ENCODE results near the gene JAG1. TPM values are rescaled to one million over a fixed set of nuclear protein-coding genes. Genes with fewer than 3 reads are reported as not detected.

Gene JAG1
- total RNA-seq, 4 donors from 2014 or later, result 133 to 367 (median 191) TPM

- TF ChIP-seq POLR2A (IDR thresholded peaks at IDR 0.05) (no peak), CTCF (IDR thresholded peaks at IDR 0.05) (no peak), POLR2AphosphoS5 (IDR thresholded peaks at IDR 0.05) (no peak), EP300 (IDR thresholded peaks at IDR 0.05) (no peak)
- H3K4me3 ChIP-seq, result no peak overlapping the region
- no peaks in the 10 kb centered on the region for H3K27me3 ChIP-seq
- H3K4me1 ChIP-seq, result peaks cover 2% of the 10 kb centered on the region
- 85% methylated on average over 7 of the region's 7 CpGs for WGBS
- no peaks in the 10 kb centered on the region for H3K9me3 ChIP-seq
- no peak for DNase-seq (ENCODE audit: low spot score in 2 of 2)
- H3K36me3 ChIP-seq, result no peaks in the 10 kb centered on the region
- H3K27ac ChIP-seq, result no peak overlapping the region
Observed at GRCh38 chr20:10708351-10709185, 34.8 kb upstream of the JAG1 start.

- TF ChIP-seq POLR2AphosphoS5 (IDR thresholded peaks at IDR 0.05) (no peak), POLR2A (IDR thresholded peaks at IDR 0.05) (no peak), CTCF (IDR thresholded peaks at IDR 0.05) (no peak), EP300 (IDR thresholded peaks at IDR 0.05) (no peak)
- Histone ChIP-seq H3K36me3 (no peaks in the 10 kb centered on the region), H3K4me3 (no peak overlapping the region), H3K9me3 (no peaks in the 10 kb centered on the region), H3K4me1 (no peaks in the 10 kb centered on the region), H3K27ac (no peak overlapping the region), H3K27me3 (no peaks in the 10 kb centered on the region)
- no peak for DNase-seq (ENCODE audit: low spot score in 2 of 2)
- 88% methylated on average over 1 of the region's 1 CpG for WGBS
Observed at GRCh38 chr20:10707791-10708190, 34.0 kb upstream of the JAG1 start.

GRCh38 chr20:10707068-10707467 is 33.3 kb upstream of the JAG1 start:
- no peaks in the 10 kb centered on the region for H3K4me1 ChIP-seq
- WGBS, result 66% methylated on average over 4 of the region's 4 CpGs
- no peaks in the 10 kb centered on the region for H3K27me3 ChIP-seq
- H3K36me3 ChIP-seq, result no peaks in the 10 kb centered on the region
- no peak for DNase-seq (ENCODE audit: low spot score in 2 of 2)
- H3K9me3 ChIP-seq, result no peaks in the 10 kb centered on the region
- no peak overlapping the region for H3K4me3 ChIP-seq
- no peak for TF ChIP-seq EP300 (IDR thresholded peaks at IDR 0.05)
- no peak for TF ChIP-seq POLR2A (IDR thresholded peaks at IDR 0.05)
- TF ChIP-seq POLR2AphosphoS5 (IDR thresholded peaks at IDR 0.05), result no peak
- no peak for TF ChIP-seq CTCF (IDR thresholded peaks at IDR 0.05)
- H3K27ac ChIP-seq, result no peak overlapping the region

GRCh38 chr20:10706460-10706811 is 32.6 kb upstream of the JAG1 start:
- no peaks in the 10 kb centered on the region for H3K9me3 ChIP-seq
- WGBS, result 98% methylated on average over 12 of the region's 12 CpGs
- H3K36me3 ChIP-seq, result no peaks in the 10 kb centered on the region
- H3K4me1 ChIP-seq, result no peaks in the 10 kb centered on the region
- H3K4me3 ChIP-seq, result no peak overlapping the region
- no peaks in the 10 kb centered on the region for H3K27me3 ChIP-seq
- no peak overlapping the region for H3K27ac ChIP-seq
- TF ChIP-seq CTCF (IDR thresholded peaks at IDR 0.05) (no peak), POLR2A (IDR thresholded peaks at IDR 0.05) (no peak)
- DNase-seq (ENCODE audit: low spot score in 2 of 2), result no peak

GRCh38 chr20:10705801-10706459 is 32.1 kb upstream of the JAG1 start:
- no peak for TF ChIP-seq POLR2AphosphoS5 (IDR thresholded peaks at IDR 0.05)
- TF ChIP-seq POLR2A (IDR thresholded peaks at IDR 0.05), result no peak
- no peak for TF ChIP-seq CTCF (IDR thresholded peaks at IDR 0.05)
- no peak for TF ChIP-seq EP300 (IDR thresholded peaks at IDR 0.05)
- Histone ChIP-seq H3K4me1 (no peaks in the 10 kb centered on the region), H3K4me3 (no peak overlapping the region), H3K27ac (no peak overlapping the region), H3K27me3 (no peaks in the 10 kb centered on the region), H3K36me3 (no peaks in the 10 kb centered on the region), H3K9me3 (no peaks in the 10 kb centered on the region)
- WGBS, result 93% methylated on average over 16 of the region's 16 CpGs
- DNase-seq (ENCODE audit: low spot score in 2 of 2), result no peak

Measured in suprapubic skin (tissue), 4 donors.